Fibroblast of lung (primary cell): ENCODE results near the gene KMT2C. TPM values are rescaled to one million over a fixed set of nuclear protein-coding genes. Genes with fewer than 3 reads are reported as not detected.

Experiments used
- DNase-seq, 2 donors: peaks; one replicate each; pipeline versions ENCODE4 v3.0.0 to v3.0.0-alpha.2; 2010; ENCODE audit warnings: low read depth in 2 of 2
- H2AFZ ChIP-seq: 2 replicates; pipeline ENCODE4 v1.5.1; 2012; ENCODE audit warnings: low read length, control low read depth, inconsistent platforms
- H3K27ac ChIP-seq: 2 replicates; pipeline ENCODE4 v1.5.1; 2011; ENCODE audit warnings: low read length, control low read depth; ENCODE audit not compliant: insufficient read depth
- H3K27me3 ChIP-seq: 2 replicates; pipeline ENCODE4 v1.5.1; 2011; ENCODE audit warnings: mild to moderate bottlenecking, low read length; ENCODE audit not compliant: control insufficient read depth, insufficient read depth
- H3K36me3 ChIP-seq: 2 replicates; pipeline ENCODE4 v1.5.1; 2011; ENCODE audit warnings: low read length; ENCODE audit not compliant: control insufficient read depth, insufficient read depth
- H3K4me1 ChIP-seq: 2 replicates; pipeline ENCODE4 v1.5.1; 2011; ENCODE audit warnings: low read length; ENCODE audit not compliant: control insufficient read depth, insufficient read depth; ENCODE audit errors: extremely low read depth
- H3K4me2 ChIP-seq: 2 replicates; pipeline ENCODE4 v1.5.1; 2011; ENCODE audit warnings: low read length, control low read depth; ENCODE audit not compliant: insufficient read depth; ENCODE audit errors: extremely low read depth
- H3K4me3 ChIP-seq, 4 experiments: fragments of 200-600 bp in 1 of 4; sonication (generic) in 1 of 4; replicated peaks in 1 of 4; 2 replicates each; pipeline ENCODE4 v1.5.1; 2011 to 2016; ENCODE audit warnings: low read length in 4 of 4, low read depth in 3 of 4, mild to moderate bottlenecking in 3 of 4, control low read depth in 2 of 4, inconsistent platforms in 1 of 4, mixed read lengths in 1 of 4; ENCODE audit not compliant: insufficient read depth in 1 of 4; ENCODE audit errors: control extremely low read depth in 1 of 4
- H3K79me2 ChIP-seq: 2 replicates; pipeline ENCODE4 v1.5.1; 2012; ENCODE audit warnings: mild to moderate bottlenecking, low read length, inconsistent platforms; ENCODE audit not compliant: control insufficient read depth, insufficient read depth
- H3K9ac ChIP-seq: 2 replicates; pipeline ENCODE4 v1.5.1; 2011; ENCODE audit warnings: mild to moderate bottlenecking, low read length, control low read depth; ENCODE audit not compliant: insufficient read depth
- H3K9me3 ChIP-seq: 2 replicates; pipeline ENCODE4 v1.5.1; 2012; ENCODE audit warnings: low read depth, low read length; ENCODE audit not compliant: control insufficient read depth, insufficient read depth
- H4K20me1 ChIP-seq: 2 replicates; pipeline ENCODE4 v1.5.1; 2011; ENCODE audit warnings: low read length; ENCODE audit not compliant: control insufficient read depth, insufficient read depth; ENCODE audit errors: extremely low read depth
- EZH2 ChIP-seq: IDR thresholded peaks from 2 replicates; pipeline ENCODE4 v1.5.1; 2012; ENCODE audit warnings: low read length, control low read depth, mild to moderate bottlenecking; ENCODE audit errors: missing control alignments
- polyA plus RNA-seq, 2 donors: library from polyadenylated mRNA; depleted of rRNA in 1 of 2; stranded (reverse) in 1 of 2; unstranded in 1 of 2; fragments of >200 nt; gene quantifications; 2 replicates each; pipeline ENCODE4 v1.2.1, GENCODE V29; 2011 to 2012; ENCODE audit warnings: missing spikeins in 1 of 2
- total RNA-seq: library from RNA; depleted of rRNA; stranded (reverse); fragments of >200 nt; gene quantifications from 2 replicates; pipeline ENCODE4 v1.2.1, GENCODE V29; 2014
- TF ChIP-seq, protein P1 (sequence below), 2 donors: IDR thresholded peaks in 1 of 2; conservative IDR thresholded peaks in 1 of 2; 1 replicate in 1 of 2; 2 replicates in 1 of 2; pipeline ENCODE4 v1.5.1; 2011 to 2012; ENCODE audit warnings: low read length in 2 of 2, control low read depth in 1 of 2, inconsistent platforms in 1 of 2, low read depth in 1 of 2, mild to moderate bottlenecking in 1 of 2

Gene KMT2C
- total and polyA plus RNA-seq, 2 donors (not counting 1 experiment from before 2014, with no cell fraction given), result 11.1 to 32.4 TPM

DNA sequence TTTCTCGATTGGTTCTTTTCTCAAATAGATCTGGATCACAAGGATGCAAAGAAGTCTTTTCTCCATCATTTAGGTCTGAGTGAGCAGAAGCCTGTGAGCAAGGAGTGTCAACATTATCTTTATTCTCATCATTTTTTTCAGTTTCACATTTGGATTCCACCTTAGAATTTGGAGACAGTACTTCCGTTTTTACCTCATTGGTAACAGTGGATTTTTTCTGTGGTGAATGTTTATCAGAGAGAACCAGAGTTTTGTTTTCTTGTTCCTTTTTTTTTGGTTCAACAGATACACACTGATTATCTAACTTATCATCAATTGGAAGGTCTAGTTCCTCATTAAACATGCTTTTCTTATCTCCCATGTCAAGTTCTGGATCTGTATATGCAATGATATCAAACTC, 259.0 kb downstream of the KMT2C start:
- DNase-seq, result no peak
- no peaks in the 10 kb centered on the region for H3K27me3 ChIP-seq

GRCh38 chr7:152173372-152174070, 262.3 kb downstream of the KMT2C start:
- no peaks in the 10 kb centered on the region for H3K79me2 ChIP-seq
- H2AFZ ChIP-seq, result no peak overlapping the region
- H3K9me3 ChIP-seq, result no peaks in the 10 kb centered on the region
- H3K4me3 ChIP-seq, result no peak overlapping the region
- TF ChIP-seq, protein P1, sequence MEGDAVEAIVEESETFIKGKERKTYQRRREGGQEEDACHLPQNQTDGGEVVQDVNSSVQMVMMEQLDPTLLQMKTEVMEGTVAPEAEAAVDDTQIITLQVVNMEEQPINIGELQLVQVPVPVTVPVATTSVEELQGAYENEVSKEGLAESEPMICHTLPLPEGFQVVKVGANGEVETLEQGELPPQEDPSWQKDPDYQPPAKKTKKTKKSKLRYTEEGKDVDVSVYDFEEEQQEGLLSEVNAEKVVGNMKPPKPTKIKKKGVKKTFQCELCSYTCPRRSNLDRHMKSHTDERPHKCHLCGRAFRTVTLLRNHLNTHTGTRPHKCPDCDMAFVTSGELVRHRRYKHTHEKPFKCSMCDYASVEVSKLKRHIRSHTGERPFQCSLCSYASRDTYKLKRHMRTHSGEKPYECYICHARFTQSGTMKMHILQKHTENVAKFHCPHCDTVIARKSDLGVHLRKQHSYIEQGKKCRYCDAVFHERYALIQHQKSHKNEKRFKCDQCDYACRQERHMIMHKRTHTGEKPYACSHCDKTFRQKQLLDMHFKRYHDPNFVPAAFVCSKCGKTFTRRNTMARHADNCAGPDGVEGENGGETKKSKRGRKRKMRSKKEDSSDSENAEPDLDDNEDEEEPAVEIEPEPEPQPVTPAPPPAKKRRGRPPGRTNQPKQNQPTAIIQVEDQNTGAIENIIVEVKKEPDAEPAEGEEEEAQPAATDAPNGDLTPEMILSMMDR (conservative IDR thresholded peaks at IDR 0.05 in 1 of 2, IDR thresholded peaks at IDR 0.05 in 1 of 2; ENCODE audit: low read depth in 1 of 2, low read length in 2 of 2), result no peak
- no peak for TF ChIP-seq EZH2
- H3K9ac ChIP-seq, result no peak overlapping the region
- no peak overlapping the region for H3K27ac ChIP-seq
- no peaks in the 10 kb centered on the region for H4K20me1 ChIP-seq
- no peak overlapping the region for H3K4me2 ChIP-seq
- H3K4me1 ChIP-seq, result no peaks in the 10 kb centered on the region
- peak in 1 of 2 donors; percentile 11 for DNase-seq
- peaks cover 7% of the 10 kb centered on the region for H3K36me3 ChIP-seq
- H3K27me3 ChIP-seq, result no peaks in the 10 kb centered on the region

More for the DNA sequence above, 259.0 kb downstream of the KMT2C start:
- Histone ChIP-seq H3K27ac (no peak overlapping the region), H4K20me1 (no peaks in the 10 kb centered on the region), H3K9me3 (no peaks in the 10 kb centered on the region), H3K79me2 (no peaks in the 10 kb centered on the region), H3K4me2 (no peak overlapping the region), H3K4me1 (no peaks in the 10 kb centered on the region), H3K36me3 (peaks cover 21% of the 10 kb centered on the region), H3K9ac (no peak overlapping the region), H3K4me3 (no peak overlapping the region), H2AFZ (no peak overlapping the region)
- no peak for TF ChIP-seq EZH2
- TF ChIP-seq, protein P1 (conservative IDR thresholded peaks at IDR 0.05 in 1 of 2, IDR thresholded peaks at IDR 0.05 in 1 of 2; ENCODE audit: low read depth in 1 of 2, low read length in 2 of 2), result no peak

GRCh38 chr7:152162287-152162686, 273.5 kb downstream of the KMT2C start:
- peaks cover 10% of the 10 kb centered on the region for H3K36me3 ChIP-seq
- no peak for DNase-seq
- no peak overlapping the region for H3K27ac ChIP-seq
- no peaks in the 10 kb centered on the region for H3K79me2 ChIP-seq
- H3K4me2 ChIP-seq, result no peak overlapping the region
- H4K20me1 ChIP-seq, result no peaks in the 10 kb centered on the region
- H3K9ac ChIP-seq, result no peak overlapping the region
- no peaks in the 10 kb centered on the region for H3K4me1 ChIP-seq
- H3K9me3 ChIP-seq, result no peaks in the 10 kb centered on the region
- H3K4me3 ChIP-seq, result no peak overlapping the region
- H2AFZ ChIP-seq, result no peak overlapping the region
- H3K27me3 ChIP-seq, result no peaks in the 10 kb centered on the region
- no peak for TF ChIP-seq EZH2
- TF ChIP-seq, protein P1 (conservative IDR thresholded peaks at IDR 0.05 in 1 of 2, IDR thresholded peaks at IDR 0.05 in 1 of 2; ENCODE audit: low read depth in 1 of 2, low read length in 2 of 2), result no peak
